Neural cell (in vitro differentiated cells): ENCODE measurements around the gene AP5Z1.

Experiments
- CTCF ChIP-seq: fragments of 450-650 bp; IDR thresholded peaks from 2 replicates; pipeline ENCODE4 v1.5.1; 2014; ENCODE audit warnings: antibody characterized with exemption, mild to moderate bottlenecking, moderate library complexity; ENCODE audit not compliant: poor library complexity, severe bottlenecking
- EP300 ChIP-seq: fragments of 450-650 bp; conservative IDR thresholded peaks from 2 replicates; pipeline ENCODE4 v1.6.1; 2014; ENCODE audit warnings: antibody characterized with exemption, mild to moderate bottlenecking, moderate library complexity; ENCODE audit not compliant: poor library complexity, severe bottlenecking
- EZH2 ChIP-seq: fragments of 200-600, 300-800 bp; shearing (Covaris generic), sonication (generic); IDR thresholded peaks from 2 replicates; pipeline ENCODE4 v1.6.1; 2014; ENCODE audit warnings: antibody characterized with exemption, low read length, borderline replicate concordance, mild to moderate bottlenecking; ENCODE audit not compliant: insufficient read depth, poor library complexity, severe bottlenecking
- MXI1 ChIP-seq: fragments of 450-650 bp; conservative IDR thresholded peaks from 2 replicates; pipeline ENCODE4 v1.6.1; 2014; ENCODE audit warnings: antibody characterized with exemption, mild to moderate bottlenecking; ENCODE audit not compliant: poor library complexity, severe bottlenecking
- POLR2AphosphoS5 ChIP-seq: IDR thresholded peaks from 2 replicates; pipeline ENCODE4 v1.6.1; 2012
- RAD21 ChIP-seq: fragments of 450-650 bp; conservative IDR thresholded peaks from 2 replicates; pipeline ENCODE4 v1.6.1; 2014; ENCODE audit warnings: antibody characterized with exemption, mild to moderate bottlenecking, moderate library complexity
- TAF1 ChIP-seq: IDR thresholded peaks from 2 replicates; pipeline ENCODE4 v1.6.1; 2012; ENCODE audit warnings: low read depth
- TF ChIP-seq, protein P1 (sequence below): IDR thresholded peaks from 2 replicates; pipeline ENCODE4 v1.6.1; 2012; ENCODE audit warnings: borderline replicate concordance

GRCh38 chr7:4727914-4728705 is 47.3 kb upstream of the AP5Z1 start:
- TF ChIP-seq CTCF (no peak), EP300 (no peak), RAD21 (no peak), POLR2AphosphoS5 (no peak), EZH2 (no peak), TAF1 (no peak), MXI1 (no peak)
- TF ChIP-seq, protein P1, sequence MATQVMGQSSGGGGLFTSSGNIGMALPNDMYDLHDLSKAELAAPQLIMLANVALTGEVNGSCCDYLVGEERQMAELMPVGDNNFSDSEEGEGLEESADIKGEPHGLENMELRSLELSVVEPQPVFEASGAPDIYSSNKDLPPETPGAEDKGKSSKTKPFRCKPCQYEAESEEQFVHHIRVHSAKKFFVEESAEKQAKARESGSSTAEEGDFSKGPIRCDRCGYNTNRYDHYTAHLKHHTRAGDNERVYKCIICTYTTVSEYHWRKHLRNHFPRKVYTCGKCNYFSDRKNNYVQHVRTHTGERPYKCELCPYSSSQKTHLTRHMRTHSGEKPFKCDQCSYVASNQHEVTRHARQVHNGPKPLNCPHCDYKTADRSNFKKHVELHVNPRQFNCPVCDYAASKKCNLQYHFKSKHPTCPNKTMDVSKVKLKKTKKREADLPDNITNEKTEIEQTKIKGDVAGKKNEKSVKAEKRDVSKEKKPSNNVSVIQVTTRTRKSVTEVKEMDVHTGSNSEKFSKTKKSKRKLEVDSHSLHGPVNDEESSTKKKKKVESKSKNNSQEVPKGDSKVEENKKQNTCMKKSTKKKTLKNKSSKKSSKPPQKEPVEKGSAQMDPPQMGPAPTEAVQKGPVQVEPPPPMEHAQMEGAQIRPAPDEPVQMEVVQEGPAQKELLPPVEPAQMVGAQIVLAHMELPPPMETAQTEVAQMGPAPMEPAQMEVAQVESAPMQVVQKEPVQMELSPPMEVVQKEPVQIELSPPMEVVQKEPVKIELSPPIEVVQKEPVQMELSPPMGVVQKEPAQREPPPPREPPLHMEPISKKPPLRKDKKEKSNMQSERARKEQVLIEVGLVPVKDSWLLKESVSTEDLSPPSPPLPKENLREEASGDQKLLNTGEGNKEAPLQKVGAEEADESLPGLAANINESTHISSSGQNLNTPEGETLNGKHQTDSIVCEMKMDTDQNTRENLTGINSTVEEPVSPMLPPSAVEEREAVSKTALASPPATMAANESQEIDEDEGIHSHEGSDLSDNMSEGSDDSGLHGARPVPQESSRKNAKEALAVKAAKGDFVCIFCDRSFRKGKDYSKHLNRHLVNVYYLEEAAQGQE: no peak
